ENCODE data around the gene POP4. TPM values are rescaled to one million over a fixed set of nuclear protein-coding genes. Genes with fewer than 3 reads are reported as not detected.

POP4 gene
- total RNA-seq, 1 experiment from 2014 or later: 75.0 TPM

Other genes starting within 250 kb of the POP4 start
- gene VSTM2B, start 80.3 kb upstream of the POP4 start, total RNA-seq (2022): not detected in 2 replicates
- gene PLEKHF1, start 59.2 kb downstream of the POP4 start, total RNA-seq (2022): 3.6 and 5.0 TPM in 2 replicates
- 20.8 and 23.6 TPM in 2 replicates for gene C19orf12, start 109.0 kb downstream of the POP4 start, total RNA-seq (2022)
- gene CCNE1, start 205.7 kb downstream of the POP4 start, total RNA-seq (2022): 29.7 and 33.2 TPM in 2 replicates